Heart right ventricle (tissue), 16 donors: ENCODE results near the gene HLA-DOA. TPM values are rescaled to one million over a fixed set of nuclear protein-coding genes. Genes with fewer than 3 reads are reported as not detected.

Source experiments
- ATAC-seq, 8 donors: fragments of 200-7000 bp; cut with Tn5 transposase; one replicate each; pipeline ENCODE4 v1.9.1; 2020; ENCODE audit warnings: mild to moderate bottlenecking in 8 of 8, moderate library complexity in 8 of 8, moderate number of reproducible peaks in 1 of 8
- DNase-seq, 2 donors: peaks; one replicate each; pipeline ENCODE4 v3.0.0-alpha.2; 2020
- H3K27ac ChIP-seq, 10 donors: fragments of 200-600 bp; sonication (generic) in 2 of 10; one replicate each; pipeline versions ENCODE4 v1.5.0 to v1.8.0; 2020 to 2022; ENCODE audit warnings: mild to moderate bottlenecking in 3 of 10
- H3K27me3 ChIP-seq, 7 donors: fragments of 200-600 bp; one replicate each; pipeline ENCODE4 v1.8.0; 2021 to 2022; ENCODE audit warnings: mild to moderate bottlenecking in 2 of 7
- H3K36me3 ChIP-seq, 9 donors: fragments of 200-600 bp; sonication (generic) in 1 of 9; one replicate each; pipeline versions ENCODE4 v1.5.0 to v1.8.0; 2020 to 2022; ENCODE audit warnings: mild to moderate bottlenecking in 2 of 9
- H3K4me1 ChIP-seq, 9 donors: fragments of 200-600 bp; sonication (generic) in 1 of 9; one replicate each; pipeline versions ENCODE4 v1.5.0 to v1.8.0; 2020 to 2022; ENCODE audit warnings: mild to moderate bottlenecking in 4 of 9
- H3K4me3 ChIP-seq, 10 donors: fragments of 200-600 bp; sonication (generic) in 2 of 10; one replicate each; pipeline versions ENCODE4 v1.5.0 to v1.8.0; 2020 to 2022; ENCODE audit warnings: mild to moderate bottlenecking in 7 of 10, moderate library complexity in 2 of 10
- H3K9me3 ChIP-seq, 11 donors: fragments of 200-600 bp in 10 of 11; sonication (generic) in 2 of 11; one replicate each; pipeline versions ENCODE4 v1.5.0 to v1.8.0; 2013 to 2022; ENCODE audit warnings: mild to moderate bottlenecking in 2 of 11, control low read depth in 1 of 11, moderate library complexity in 1 of 11
- WGBS, 2 donors: extraction: QIAGEN DNeasy Blood & Tissue Kit; methylation state at CpG; one replicate each; pipeline ENCODE4 v1.1.7; 2013; ENCODE audit warnings: inconsistent platforms in 1 of 2; 5-methylcytosine and 5-hydroxymethylcytosine counted together
- intact Hi-C, 10 donors: fragments of 100-400 bp; cut with DNase I; formaldehyde crosslinking; loops; one replicate each; pipeline versions ENCODE4 v1.11.1 to v1.14.2; 2022
- polyA plus RNA-seq, 2 donors: library from polyadenylated mRNA; stranded (reverse); fragments of 200-250 nt; gene quantifications; one replicate each; pipeline ENCODE4 v1.2.3, GENCODE V29; 2013
- total RNA-seq, 10 donors: library from RNA; stranded (reverse); fragmentation: NEBNext Ultra II Directional in 3 of 10; extraction: Animal tissue kit (Norgen Biotek cat#: 25700) in 3 of 10; gene quantifications; one replicate each; pipeline versions ENCODE4 v1.2.1 to v1.2.4, GENCODE V29; 2021 to 2023
- TF ChIP-seq, protein P1 (sequence below), 9 donors: fragments of 200-600 bp; sonication (generic) in 2 of 9; IDR thresholded peaks; one replicate each; pipeline versions ENCODE4 v1.5.0 to v1.8.0; 2021 to 2022; ENCODE audit warnings: antibody characterized with exemption in 9 of 9, mild to moderate bottlenecking in 5 of 9, moderate library complexity in 1 of 9
- donor health status: Arrhythmogenic right ventricular cardiomyopathy.
- donor health status: ischemic (EF 13 %, LVEDD 7.1; RV severe dilation, severe dysfunction).
- donor health status: healthy with polysubstance abuse.
- donor health status: DM: no; HTN: yes; CAD: no.
- donor health status: DM: no; HTN: no; CAD: no.
- donor health status: ischemic (EF 25% LVEDD 6.9; RV normal size, moderate dysfunction).
- donor health status: ischemic (EF 25% LVEDD 5.7; RV mildly dilated, moderate dysfunction).
- donor health status: healthy.
- donor health status: DM: yes; HTN: yes; CAD: no.
- donor health status: Ischemic cardiomyopathy.
- donor health status: ischemic (EF 35%, LVEDD 5.7; RV mildly dilated, moderate dysfunction).
- donor health status: nonischemic (EF 11% LVEDD 7.7; RV severe dilation, severe dysfunction).
- donor health status: DM: yes; HTN: yes; CAD: no.
- donor health status: PGD.
- donor health status: ischemic (EF 29% LVEDD 5.4; RV normal size, mild dysfunction).
- donor health status: nonischemic (EF 23%, LVEDD 6.1; RV moderate dilation, normal function).

Gene HLA-DOA
- total and polyA plus RNA-seq, 12 donors: 0.65 to 22.8 (median 2.0) TPM

DNA sequence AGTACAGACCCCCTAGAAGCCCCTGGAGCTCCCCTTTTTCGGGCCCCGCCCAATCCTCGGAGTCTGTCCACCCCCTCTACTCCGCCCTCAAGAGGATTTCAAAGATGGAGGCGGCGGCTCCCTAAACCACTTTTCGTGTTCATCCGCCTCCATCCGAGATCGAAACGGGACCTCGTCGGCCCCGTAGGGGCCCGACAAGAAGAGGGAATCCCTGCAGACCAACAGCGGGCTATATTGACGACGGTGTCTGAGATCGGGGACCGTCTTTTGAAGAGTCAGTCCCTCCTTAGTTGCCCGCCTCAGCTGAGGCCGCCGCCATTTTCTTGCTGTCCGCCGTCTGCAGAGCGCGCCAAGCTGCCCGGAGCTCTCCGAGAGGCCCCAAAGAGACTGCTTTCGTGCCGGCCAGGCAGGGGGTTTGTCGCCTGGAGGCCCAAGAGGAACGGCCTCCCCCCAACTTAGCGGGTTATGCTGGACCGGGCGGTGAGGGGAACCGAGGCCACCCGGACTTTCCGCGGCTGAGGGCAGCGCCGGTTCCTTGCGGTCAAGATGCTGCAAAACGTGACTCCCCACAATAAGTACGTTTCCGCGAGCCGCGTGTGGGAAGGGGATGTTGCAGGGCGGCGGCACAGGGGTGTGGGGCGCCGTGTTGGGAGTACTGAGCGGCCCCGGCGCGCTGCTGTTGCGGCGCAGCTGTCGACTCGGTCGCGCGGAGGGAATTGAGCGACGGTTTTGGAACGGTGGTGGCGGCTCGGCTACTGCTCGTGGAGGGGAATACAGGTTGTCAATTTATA lies 36.8 kb downstream of the HLA-DOA start:
- intact Hi-C loops: loop anchor here in 1 of 10 donors (5.0 kb wide), 1 partner anchor 775 kb away; no protein-coding TSS in a partner anchor
- Histone ChIP-seq H3K9me3 (no peaks in the 10 kb centered on the region), H3K36me3 (peaks cover 8 to 55% (median 34%) of the 10 kb centered on the region in 9 donors), H3K27me3 (no peaks in the 10 kb centered on the region), H3K27ac (peak overlapping the region; percentile 8 to 100 (median 82)), H3K4me1 (peaks cover 5 to 42% (median 35%) of the 10 kb centered on the region in 9 donors), H3K4me3 (peak overlapping the region; percentile 61 to 100 (median 94))
- TF ChIP-seq, protein P1, sequence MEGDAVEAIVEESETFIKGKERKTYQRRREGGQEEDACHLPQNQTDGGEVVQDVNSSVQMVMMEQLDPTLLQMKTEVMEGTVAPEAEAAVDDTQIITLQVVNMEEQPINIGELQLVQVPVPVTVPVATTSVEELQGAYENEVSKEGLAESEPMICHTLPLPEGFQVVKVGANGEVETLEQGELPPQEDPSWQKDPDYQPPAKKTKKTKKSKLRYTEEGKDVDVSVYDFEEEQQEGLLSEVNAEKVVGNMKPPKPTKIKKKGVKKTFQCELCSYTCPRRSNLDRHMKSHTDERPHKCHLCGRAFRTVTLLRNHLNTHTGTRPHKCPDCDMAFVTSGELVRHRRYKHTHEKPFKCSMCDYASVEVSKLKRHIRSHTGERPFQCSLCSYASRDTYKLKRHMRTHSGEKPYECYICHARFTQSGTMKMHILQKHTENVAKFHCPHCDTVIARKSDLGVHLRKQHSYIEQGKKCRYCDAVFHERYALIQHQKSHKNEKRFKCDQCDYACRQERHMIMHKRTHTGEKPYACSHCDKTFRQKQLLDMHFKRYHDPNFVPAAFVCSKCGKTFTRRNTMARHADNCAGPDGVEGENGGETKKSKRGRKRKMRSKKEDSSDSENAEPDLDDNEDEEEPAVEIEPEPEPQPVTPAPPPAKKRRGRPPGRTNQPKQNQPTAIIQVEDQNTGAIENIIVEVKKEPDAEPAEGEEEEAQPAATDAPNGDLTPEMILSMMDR (IDR thresholded peaks at IDR 0.05): no peak
- ATAC-seq (peak in 6 of 8 donors; percentile 0 to 6 (median 3)), DNase-seq (peak in 1 of 2 donors; percentile 47)
- whole genome bisulfite sequencing, 2 donors: 0% methylated on average over 70 of the region's 70 CpGs

DNA sequence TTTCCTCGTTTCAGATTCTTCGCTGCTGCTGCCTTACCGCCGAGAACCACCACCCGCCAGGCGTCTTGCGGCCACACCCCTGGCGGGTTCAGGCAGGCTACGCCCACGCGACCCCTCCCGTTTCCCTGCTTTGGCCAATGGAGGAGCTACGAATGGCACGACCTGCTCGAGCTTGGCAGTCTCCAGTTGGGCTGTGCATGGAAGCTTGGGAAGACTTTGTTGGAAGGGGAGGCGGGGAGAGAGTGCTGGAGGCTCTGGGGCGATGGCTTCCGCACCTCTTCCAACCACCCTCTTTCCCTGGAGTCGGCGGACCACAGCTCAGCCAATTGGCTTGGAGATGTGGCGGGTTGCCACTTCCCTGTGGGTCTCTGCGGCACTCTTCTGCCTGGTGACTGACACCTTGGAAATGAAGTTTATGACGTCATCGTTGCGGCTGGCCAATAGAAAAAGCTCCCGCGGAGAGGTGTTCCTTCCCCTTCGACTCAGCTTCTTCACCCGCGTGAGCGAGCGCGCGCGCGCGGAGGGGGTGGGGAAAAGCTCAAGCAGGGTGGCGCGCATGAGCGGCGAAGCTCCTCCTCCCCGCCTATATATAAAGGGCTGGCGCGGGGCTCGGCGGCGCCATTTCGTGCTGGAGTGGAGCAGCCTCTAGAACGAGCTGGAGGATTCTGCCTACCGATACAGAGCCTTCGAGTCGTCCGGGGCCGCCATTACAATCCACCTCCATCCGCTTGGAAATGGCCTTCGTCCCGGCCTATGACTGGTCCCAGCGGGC lies 37.6 kb downstream of the HLA-DOA start:
- no peaks in the 10 kb centered on the region for H3K9me3 ChIP-seq
- no peaks in the 10 kb centered on the region for H3K27me3 ChIP-seq
- intact Hi-C loops: loop anchor here in 1 of 10 donors (5.0 kb wide), 1 partner anchor 774 kb away; no protein-coding TSS in a partner anchor
- TF ChIP-seq, protein P1 (IDR thresholded peaks at IDR 0.05): no peak
- peaks cover 9 to 42% (median 34%) of the 10 kb centered on the region in 9 donors for H3K4me1 ChIP-seq
- H3K36me3 ChIP-seq: peaks cover 8 to 47% (median 26%) of the 10 kb centered on the region in 9 donors
- peak overlapping the region; percentile 61 to 100 (median 94) for H3K4me3 ChIP-seq
- DNase-seq: peak; percentile 99 to 100
- ATAC-seq: peak; percentile 59 to 75 (median 66)
- peak overlapping the region; percentile 93 to 100 (median 100) for H3K27ac ChIP-seq
- 0 to 1% methylated on average over 58 of the region's 58 CpGs for WGBS, 2 donors

DNA sequence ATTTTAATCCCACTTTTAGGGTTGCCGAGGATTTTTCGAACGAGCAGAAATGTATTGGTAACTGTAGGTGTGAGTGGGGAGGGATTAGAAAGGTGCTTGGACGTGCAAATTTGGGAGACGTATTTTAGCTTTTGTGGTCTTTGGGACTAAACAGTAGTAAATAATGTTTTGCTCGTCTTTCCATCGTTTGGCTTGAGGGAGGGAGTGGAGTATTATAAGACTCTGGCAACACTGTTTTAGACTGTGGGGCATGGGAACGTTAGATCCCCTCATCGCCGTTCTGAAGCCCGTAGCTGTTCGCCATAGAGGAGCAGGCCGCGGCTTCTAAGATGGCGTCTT lies 38.2 kb downstream of the HLA-DOA start:
- WGBS, 2 donors: 0 to 1% methylated on average over 15 of the region's 15 CpGs
- DNase-seq: no peak
- H3K36me3 ChIP-seq: peaks cover 7 to 42% (median 21%) of the 10 kb centered on the region in 9 donors
- peaks cover 9 to 42% (median 34%) of the 10 kb centered on the region in 9 donors for H3K4me1 ChIP-seq
- no peak for ATAC-seq
- H3K9me3 ChIP-seq: no peaks in the 10 kb centered on the region
- H3K27ac ChIP-seq: peak overlapping the region; percentile 93 to 100 (median 100)
- peak overlapping the region; percentile 51 to 99 (median 90) for H3K4me3 ChIP-seq
- H3K27me3 ChIP-seq: no peaks in the 10 kb centered on the region
- TF ChIP-seq, protein P1 (IDR thresholded peaks at IDR 0.05): no peak
- intact Hi-C loops: loop anchor here in 1 of 10 donors (5.0 kb wide), 1 partner anchor 774 kb away; no protein-coding TSS in a partner anchor
